Suprapubic skin (tissue), 4 donors: ENCODE data around the gene AFAP1L2.

Experiments
- POLR2A ChIP-seq, 2 donors: fragments of 450-650 bp; IDR thresholded peaks; one replicate each; pipeline ENCODE4 v1.6.1; 2017; ENCODE audit warnings: antibody characterized with exemption in 2 of 2, mild to moderate bottlenecking in 2 of 2, moderate library complexity in 2 of 2
- POLR2AphosphoS5 ChIP-seq, 3 donors: sonication (generic); formaldehyde crosslinking; IDR thresholded peaks; one replicate each; pipeline ENCODE4 v1.6.1; 2017; ENCODE audit warnings: antibody characterized with exemption in 3 of 3
- TF ChIP-seq, protein P1 (sequence below), 2 donors: fragments of 200-600 bp in 1 of 2; fragments of 450-650 bp in 1 of 2; sonication (generic) in 1 of 2; IDR thresholded peaks; one replicate each; pipeline ENCODE4 v1.5.1; 2016 to 2019; ENCODE audit warnings: antibody characterized with exemption in 2 of 2, mild to moderate bottlenecking in 1 of 2, moderate library complexity in 1 of 2

DNA sequence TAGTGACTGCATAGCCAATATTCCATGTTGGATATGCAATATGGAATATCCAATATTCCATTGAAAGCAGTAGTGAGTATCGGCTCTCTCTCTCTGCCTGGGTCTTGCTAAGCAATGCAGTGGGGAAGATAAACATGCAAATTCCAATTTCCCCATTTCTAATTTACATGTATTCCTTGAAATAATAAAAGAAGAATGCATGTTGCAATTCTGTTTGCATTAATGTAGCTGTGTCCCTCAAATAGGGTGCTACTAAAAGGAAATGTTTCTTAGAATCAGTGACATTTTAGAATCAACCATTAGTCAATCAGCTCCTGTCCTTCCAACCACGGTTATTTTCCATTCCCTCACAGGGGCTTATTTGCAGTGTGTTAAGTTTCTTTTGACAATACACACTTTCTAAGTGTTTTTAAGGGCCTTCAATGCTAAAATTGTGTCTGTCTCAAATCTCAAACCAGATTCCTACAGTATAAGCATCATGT is 46.7 kb downstream of the AFAP1L2 start:
- TF ChIP-seq, protein P1, sequence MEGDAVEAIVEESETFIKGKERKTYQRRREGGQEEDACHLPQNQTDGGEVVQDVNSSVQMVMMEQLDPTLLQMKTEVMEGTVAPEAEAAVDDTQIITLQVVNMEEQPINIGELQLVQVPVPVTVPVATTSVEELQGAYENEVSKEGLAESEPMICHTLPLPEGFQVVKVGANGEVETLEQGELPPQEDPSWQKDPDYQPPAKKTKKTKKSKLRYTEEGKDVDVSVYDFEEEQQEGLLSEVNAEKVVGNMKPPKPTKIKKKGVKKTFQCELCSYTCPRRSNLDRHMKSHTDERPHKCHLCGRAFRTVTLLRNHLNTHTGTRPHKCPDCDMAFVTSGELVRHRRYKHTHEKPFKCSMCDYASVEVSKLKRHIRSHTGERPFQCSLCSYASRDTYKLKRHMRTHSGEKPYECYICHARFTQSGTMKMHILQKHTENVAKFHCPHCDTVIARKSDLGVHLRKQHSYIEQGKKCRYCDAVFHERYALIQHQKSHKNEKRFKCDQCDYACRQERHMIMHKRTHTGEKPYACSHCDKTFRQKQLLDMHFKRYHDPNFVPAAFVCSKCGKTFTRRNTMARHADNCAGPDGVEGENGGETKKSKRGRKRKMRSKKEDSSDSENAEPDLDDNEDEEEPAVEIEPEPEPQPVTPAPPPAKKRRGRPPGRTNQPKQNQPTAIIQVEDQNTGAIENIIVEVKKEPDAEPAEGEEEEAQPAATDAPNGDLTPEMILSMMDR (IDR thresholded peaks at IDR 0.05): no peak
- TF ChIP-seq POLR2A (IDR thresholded peaks at IDR 0.05): no peak
- TF ChIP-seq POLR2AphosphoS5 (IDR thresholded peaks at IDR 0.05): no peak
